ENCODE results near the gene XPOT. TPM values are rescaled to one million over a fixed set of nuclear protein-coding genes. Genes with fewer than 3 reads are reported as not detected.
A peak's percentile ranks its signal among the peaks of the same experiment; 100 is the strongest.

Gene XPOT
- total RNA-seq, 1 donor from 2014 or later = 46.5 TPM

GRCh38 chr12:64419696-64420095 lies 15.5 kb downstream of the XPOT start:
- Mint-ChIP-seq H3K36me3 (ENCODE audit: low read depth, unreplicated experiment) (peaks cover 18% of the 10 kb centered on the region), H3K9me3 (ENCODE audit: unreplicated experiment) (no peaks in the 10 kb centered on the region)

DNA sequence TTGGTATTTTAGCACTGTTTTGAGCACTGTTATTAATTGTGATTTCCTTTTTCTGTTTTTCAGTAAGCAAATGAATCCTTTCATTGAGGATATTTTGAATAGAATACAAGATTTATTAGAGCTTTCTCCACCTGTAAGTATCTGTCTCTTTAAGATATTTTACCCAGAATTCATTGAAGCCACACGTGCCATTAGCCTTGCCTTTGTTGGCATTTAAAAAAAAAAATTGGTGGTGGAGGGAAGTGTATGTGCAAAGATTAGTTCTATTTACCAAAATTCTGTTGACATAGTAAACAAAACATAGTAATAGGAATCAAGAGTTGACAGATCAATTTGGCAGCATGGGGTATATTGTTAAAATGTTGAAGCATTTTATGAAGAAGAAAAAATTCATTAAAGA lies 23.8 kb downstream of the XPOT start:
- no peak overlapping the region for H3K4me3 Mint-ChIP-seq (ENCODE audit: unreplicated experiment)
- DNase-seq (ENCODE audit: low spot score) = no peak
- no peak overlapping the region for H3K27ac Mint-ChIP-seq (ENCODE audit: unreplicated experiment)
- no peaks in the 10 kb centered on the region for H3K4me1 Mint-ChIP-seq (ENCODE audit: unreplicated experiment)
- H3K27me3 Mint-ChIP-seq (ENCODE audit: unreplicated experiment) = no peaks in the 10 kb centered on the region
- TF ChIP-seq, protein P1, sequence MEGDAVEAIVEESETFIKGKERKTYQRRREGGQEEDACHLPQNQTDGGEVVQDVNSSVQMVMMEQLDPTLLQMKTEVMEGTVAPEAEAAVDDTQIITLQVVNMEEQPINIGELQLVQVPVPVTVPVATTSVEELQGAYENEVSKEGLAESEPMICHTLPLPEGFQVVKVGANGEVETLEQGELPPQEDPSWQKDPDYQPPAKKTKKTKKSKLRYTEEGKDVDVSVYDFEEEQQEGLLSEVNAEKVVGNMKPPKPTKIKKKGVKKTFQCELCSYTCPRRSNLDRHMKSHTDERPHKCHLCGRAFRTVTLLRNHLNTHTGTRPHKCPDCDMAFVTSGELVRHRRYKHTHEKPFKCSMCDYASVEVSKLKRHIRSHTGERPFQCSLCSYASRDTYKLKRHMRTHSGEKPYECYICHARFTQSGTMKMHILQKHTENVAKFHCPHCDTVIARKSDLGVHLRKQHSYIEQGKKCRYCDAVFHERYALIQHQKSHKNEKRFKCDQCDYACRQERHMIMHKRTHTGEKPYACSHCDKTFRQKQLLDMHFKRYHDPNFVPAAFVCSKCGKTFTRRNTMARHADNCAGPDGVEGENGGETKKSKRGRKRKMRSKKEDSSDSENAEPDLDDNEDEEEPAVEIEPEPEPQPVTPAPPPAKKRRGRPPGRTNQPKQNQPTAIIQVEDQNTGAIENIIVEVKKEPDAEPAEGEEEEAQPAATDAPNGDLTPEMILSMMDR (IDR thresholded peaks at IDR 0.05; ENCODE audit: unreplicated experiment) = no peak
- H3K36me3 Mint-ChIP-seq (ENCODE audit: low read depth, unreplicated experiment) = peaks cover 25% of the 10 kb centered on the region
- no peaks in the 10 kb centered on the region for H3K9me3 Mint-ChIP-seq (ENCODE audit: unreplicated experiment)

More at GRCh38 chr12:64419696-64420095, 15.5 kb downstream of the XPOT start:
- Mint-ChIP-seq H3K4me3 (ENCODE audit: unreplicated experiment) (peak overlapping the region; percentile 56), H3K27me3 (ENCODE audit: unreplicated experiment) (no peaks in the 10 kb centered on the region), H3K4me1 (ENCODE audit: unreplicated experiment) (peaks cover 15% of the 10 kb centered on the region), H3K27ac (ENCODE audit: unreplicated experiment) (peak overlapping the region; percentile 99)
- TF ChIP-seq, protein P1 (IDR thresholded peaks at IDR 0.05; ENCODE audit: unreplicated experiment) = no peak
- DNase-seq (ENCODE audit: low spot score) = no peak

- H3K4me3 Mint-ChIP-seq (ENCODE audit: unreplicated experiment) = no peak overlapping the region
- no peaks in the 10 kb centered on the region for H3K4me1 Mint-ChIP-seq (ENCODE audit: unreplicated experiment)
- no peaks in the 10 kb centered on the region for H3K9me3 Mint-ChIP-seq (ENCODE audit: unreplicated experiment)
- DNase-seq (ENCODE audit: low spot score) = no peak
- TF ChIP-seq, protein P1 (IDR thresholded peaks at IDR 0.05; ENCODE audit: unreplicated experiment) = no peak
- no peaks in the 10 kb centered on the region for H3K27me3 Mint-ChIP-seq (ENCODE audit: unreplicated experiment)
- H3K36me3 Mint-ChIP-seq (ENCODE audit: low read depth, unreplicated experiment) = peaks cover 24% of the 10 kb centered on the region
- H3K27ac Mint-ChIP-seq (ENCODE audit: unreplicated experiment) = no peak overlapping the region
Measured at GRCh38 chr12:64428956-64429355, 24.8 kb downstream of the XPOT start.

DNA sequence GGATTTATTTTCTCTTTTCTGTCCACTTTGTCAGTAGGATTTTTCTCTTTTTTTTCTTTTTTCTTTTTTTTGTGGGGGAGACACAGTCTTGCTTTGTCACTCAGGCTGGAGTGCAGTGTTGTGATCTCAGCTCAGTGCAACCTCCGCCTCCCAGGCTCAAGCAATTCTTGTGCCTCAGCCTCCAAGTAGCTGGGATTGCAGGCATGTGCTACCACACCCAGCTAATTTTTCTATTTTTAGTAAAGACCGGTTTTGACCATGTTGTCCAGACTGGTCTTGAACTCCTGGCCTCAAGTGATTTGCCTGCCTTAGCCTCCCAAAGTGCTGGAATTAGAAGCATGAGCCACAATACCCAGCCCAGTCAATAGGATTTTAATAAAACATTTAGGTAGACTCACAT lies 26.7 kb downstream of the XPOT start:
- DNase-seq (ENCODE audit: low spot score) = no peak
- H3K36me3 Mint-ChIP-seq (ENCODE audit: low read depth, unreplicated experiment) = peaks cover 21% of the 10 kb centered on the region
- H3K9me3 Mint-ChIP-seq (ENCODE audit: unreplicated experiment) = no peaks in the 10 kb centered on the region
- no peaks in the 10 kb centered on the region for H3K4me1 Mint-ChIP-seq (ENCODE audit: unreplicated experiment)
- no peak overlapping the region for H3K27ac Mint-ChIP-seq (ENCODE audit: unreplicated experiment)
- no peaks in the 10 kb centered on the region for H3K27me3 Mint-ChIP-seq (ENCODE audit: unreplicated experiment)
- TF ChIP-seq, protein P1 (IDR thresholded peaks at IDR 0.05; ENCODE audit: unreplicated experiment) = no peak
- no peak overlapping the region for H3K4me3 Mint-ChIP-seq (ENCODE audit: unreplicated experiment)

GRCh38 chr12:64431791-64432190 lies 27.6 kb downstream of the XPOT start:
- peaks cover 24% of the 10 kb centered on the region for H3K36me3 Mint-ChIP-seq (ENCODE audit: low read depth, unreplicated experiment)
- TF ChIP-seq, protein P1 (IDR thresholded peaks at IDR 0.05; ENCODE audit: unreplicated experiment) = no peak
- no peak overlapping the region for H3K27ac Mint-ChIP-seq (ENCODE audit: unreplicated experiment)

More at GRCh38 chr12:64431791-64432190, 27.6 kb downstream of the XPOT start:
- no peaks in the 10 kb centered on the region for H3K4me1 Mint-ChIP-seq (ENCODE audit: unreplicated experiment)
- no peaks in the 10 kb centered on the region for H3K9me3 Mint-ChIP-seq (ENCODE audit: unreplicated experiment)
- no peak for DNase-seq (ENCODE audit: low spot score)
- no peak overlapping the region for H3K4me3 Mint-ChIP-seq (ENCODE audit: unreplicated experiment)
- no peaks in the 10 kb centered on the region for H3K27me3 Mint-ChIP-seq (ENCODE audit: unreplicated experiment)

Data from endothelial cell (in vitro differentiated cells).